SIG-M5 treated with dmso at 0.1 percent for 504 hours (cell line): ENCODE results near the gene LCE3E.

ENCODE experiments used
- DNase-seq: peaks from one replicate; lab custom pipeline; 2025; ENCODE audit not compliant: unreplicated experiment; lab: John Stamatoyannopoulos, UW

Gene LCE3E

DNA sequence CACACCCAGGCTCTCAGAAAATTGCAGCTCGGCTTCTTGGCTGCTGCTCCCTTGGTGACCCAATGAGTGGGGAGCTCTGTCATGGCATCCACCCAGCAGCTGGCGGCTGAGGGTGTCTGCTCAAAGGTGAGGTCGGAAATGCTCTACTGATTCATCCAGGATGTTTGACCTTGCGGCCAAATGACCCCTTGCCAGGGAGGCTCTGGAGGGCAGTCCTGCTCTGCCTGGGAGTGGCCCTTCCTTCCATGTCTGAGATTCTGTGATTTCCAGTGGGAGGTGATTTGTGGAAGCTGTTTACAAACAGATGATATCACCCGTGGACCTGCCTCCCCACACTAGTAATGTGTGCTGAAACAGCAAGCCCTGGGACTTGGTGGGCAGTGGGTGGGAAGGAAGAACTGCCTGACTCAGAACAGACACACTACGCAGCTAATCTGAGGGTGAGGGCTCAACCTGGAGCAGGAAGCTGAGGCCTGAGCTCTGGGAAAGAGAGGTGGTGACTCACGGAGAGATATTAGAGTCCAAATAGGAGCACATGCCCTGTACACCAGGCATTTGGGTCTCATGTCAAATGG, 49.3 kb downstream of the LCE3E start:
- DNase-seq, result no peak

DNA sequence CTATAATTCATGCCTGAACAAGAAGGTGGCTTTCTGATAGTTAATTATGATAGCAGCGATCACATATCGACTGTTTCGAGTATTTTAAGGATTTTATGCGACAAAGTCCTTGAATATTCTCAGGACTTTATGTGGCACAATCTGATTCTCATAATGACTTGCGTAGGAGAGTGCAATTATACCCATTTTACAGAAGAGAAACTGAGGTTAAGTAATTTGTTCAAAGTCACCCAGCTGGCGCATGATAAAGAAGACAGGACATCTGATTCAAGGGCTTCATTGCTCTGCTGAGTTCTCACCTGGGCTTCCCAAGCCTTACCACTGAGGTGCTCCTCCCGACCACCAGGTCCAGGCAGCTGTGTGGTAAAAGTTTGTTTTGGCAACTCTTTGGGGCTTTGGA, 50.5 kb downstream of the LCE3E start:
- DNase-seq, result no peak
